Endodermal cell (in vitro differentiated cells): ENCODE measurements around the gene OTOP2. TPM values are rescaled to one million over a fixed set of nuclear protein-coding genes. Genes with fewer than 3 reads are reported as not detected.
A peak's percentile ranks its signal among the peaks of the same experiment; 100 is the strongest.

ENCODE experiments used
- DNase-seq: peaks from one replicate; pipeline ENCODE4 v3.0.0-alpha.2; 2017
- H3K27ac ChIP-seq: 2 replicates; pipeline ENCODE4 v1.5.1; 2013; ENCODE audit warnings: mild to moderate bottlenecking, low read depth, low read length, moderate library complexity
- H3K27me3 ChIP-seq: 2 replicates; pipeline ENCODE4 v1.6.1; 2013; ENCODE audit warnings: mild to moderate bottlenecking, low read length, moderate library complexity; ENCODE audit not compliant: insufficient read depth, control insufficient read depth, poor library complexity, severe bottlenecking
- H3K36me3 ChIP-seq: 2 replicates; pipeline ENCODE4 v1.7.0; 2013; ENCODE audit warnings: mild to moderate bottlenecking, low read length, moderate library complexity; ENCODE audit not compliant: control insufficient read depth, insufficient read depth
- H3K4me1 ChIP-seq: one replicate; pipeline ENCODE4 v1.7.0; 2013; ENCODE audit warnings: low read length; ENCODE audit not compliant: control insufficient read depth, insufficient read depth
- H3K4me3 ChIP-seq: 2 replicates; pipeline ENCODE4 v1.5.1; 2013; ENCODE audit warnings: mild to moderate bottlenecking, low read length, moderate library complexity
- H3K9ac ChIP-seq: 2 replicates; pipeline ENCODE4 v1.6.1; 2013; ENCODE audit warnings: mild to moderate bottlenecking, low read length, moderate library complexity; ENCODE audit not compliant: poor library complexity, severe bottlenecking; ENCODE audit errors: extremely low read depth
- H3K9me3 ChIP-seq: 2 replicates; pipeline ENCODE4 v1.6.1; 2013; ENCODE audit warnings: mild to moderate bottlenecking, low read length, moderate library complexity; ENCODE audit not compliant: control insufficient read depth
- H3K27ac Mint-ChIP-seq: 2 replicates; pipeline ENCODE4 v1.8.0; 2020; ENCODE audit warnings: mixed read lengths
- H3K27me3 Mint-ChIP-seq: 2 replicates; pipeline ENCODE4 v1.8.0; 2021; ENCODE audit warnings: mild to moderate bottlenecking, mixed read lengths; ENCODE audit not compliant: insufficient read depth
- H3K36me3 Mint-ChIP-seq: 2 replicates; pipeline ENCODE4 v1.8.0; 2020; ENCODE audit warnings: low read depth, mixed read lengths
- H3K4me1 Mint-ChIP-seq: 2 replicates; pipeline ENCODE4 v1.8.0; 2020; ENCODE audit warnings: mixed read lengths
- H3K4me3 Mint-ChIP-seq: 2 replicates; pipeline ENCODE4 v1.8.0; 2020; ENCODE audit warnings: mild to moderate bottlenecking, moderate library complexity, mixed read lengths
- H3K9me3 Mint-ChIP-seq: 2 replicates; pipeline ENCODE4 v1.8.0; 2020; ENCODE audit warnings: mild to moderate bottlenecking, mixed read lengths
- CTCF ChIP-seq: fragments of 200-600 bp; sonication (generic); conservative IDR thresholded peaks from 2 replicates; pipeline ENCODE4 v1.5.0; 2021; ENCODE audit warnings: antibody characterized with exemption, mild to moderate bottlenecking
- WGBS, 2 experiments: methylation state at CpG; one replicate each; pipeline versions ENCODE4 v1.1.5 to v1.1.7; 2013; ENCODE audit warnings: missing lambda C conversion rate in 2 of 2, mixed read lengths in 1 of 2; ENCODE audit not compliant: insufficient coverage in 1 of 2, insufficient read length in 1 of 2; 5-methylcytosine and 5-hydroxymethylcytosine counted together
- long read RNA-seq, 4 experiments: library from polyadenylated mRNA in 2 of 4; library from RNA in 1 of 4; library from capped mRNA in 1 of 4; stranded (forward) in 3 of 4; unstranded in 1 of 4; transcript quantifications; one replicate each; pipeline ENCODE4 v2.0.0, GENCODE V29; 2020 to 2021; ENCODE audit warnings: inconsistent platforms in 1 of 4
- polyA plus RNA-seq, 2 experiments: library from polyadenylated mRNA; stranded (reverse); fragments of 50-300 nt; gene quantifications; one replicate each; pipeline ENCODE4 v1.2.3, GENCODE V29; 2013
- total RNA-seq, 2 donors: library from RNA; stranded (reverse); fragmentation: NEBNext Ultra II Directional in 1 of 2; extraction: Animal tissue kit (Norgen Biotek cat#: 25700) in 1 of 2; gene quantifications; 2 replicates in 1 of 2; 3 replicates in 1 of 2; pipeline ENCODE4 v1.2.1, GENCODE V29; 2021

OTOP2 gene
- not detected for total RNA-seq
- polyA plus RNA-seq (2013, experiment 1 of 2) = not detected
- polyA plus RNA-seq (2013, experiment 2 of 2) = not detected
- long read RNA-seq, experiment 1 = 0 reads
- long read RNA-seq, experiment 2 = 0 reads
- long read RNA-seq, experiment 3 = 0 reads
- long read RNA-seq, experiment 4 = 0 reads

- no peak within 1 kb of the TSS for H3K9ac ChIP-seq
- peaks cover 78% of the 10 kb centered on the region for H3K27me3 ChIP-seq
- Mint-ChIP-seq H3K9me3 (no peaks in the 10 kb centered on the region), H3K27ac (no peak within 1 kb of the TSS), H3K4me3 (peak within 1 kb of the TSS; percentile 42), H3K27me3 (peaks cover 86% of the 10 kb centered on the region), H3K4me1 (peaks cover 2% of the 10 kb centered on the region), H3K36me3 (no peaks in the 10 kb centered on the region)
- H3K4me1 ChIP-seq = no peaks in the 10 kb centered on the region
- DNase-seq = peak; percentile 72
- no peak for TF ChIP-seq CTCF
- WGBS, 2 experiments = 5 to 8% methylated on average over 20 to 54 of the region's 54 CpGs
- no peak within 1 kb of the TSS for H3K27ac ChIP-seq
- H3K9me3 ChIP-seq = no peaks in the 10 kb centered on the region
- no peaks in the 10 kb centered on the region for H3K36me3 ChIP-seq
- H3K4me3 ChIP-seq = no peak within 1 kb of the TSS
Measured at GRCh38 chr17:74924250-74924948, at the start of gene OTOP2. TSS of gene OTOP2 (plus strand) at chr17:74924273. CDS start at chr17:74924633, 360 bp downstream.

GRCh38 chr17:74874615-74875037 lies 49.4 kb upstream of the OTOP2 start:
- Histone ChIP-seq H3K36me3 (peaks cover 3% of the 10 kb centered on the region), H3K27ac (no peak overlapping the region), H3K9me3 (no peaks in the 10 kb centered on the region), H3K27me3 (no peaks in the 10 kb centered on the region), H3K4me1 (no peaks in the 10 kb centered on the region), H3K9ac (no peak overlapping the region), H3K4me3 (no peak overlapping the region)
- Mint-ChIP-seq H3K36me3 (peaks cover 2% of the 10 kb centered on the region), H3K4me3 (no peak overlapping the region), H3K27ac (no peak overlapping the region), H3K27me3 (peaks cover 7% of the 10 kb centered on the region), H3K4me1 (peaks cover 16% of the 10 kb centered on the region), H3K9me3 (no peaks in the 10 kb centered on the region)
- 95 to 100% methylated on average over 1 to 5 of the region's 5 CpGs for WGBS, 2 experiments
- no peak for DNase-seq
- TF ChIP-seq CTCF = no peak

GRCh38 chr17:74875155-74875976 lies 48.7 kb upstream of the OTOP2 start:
- Histone ChIP-seq H3K27ac (no peak overlapping the region), H3K4me3 (no peak overlapping the region), H3K4me1 (no peaks in the 10 kb centered on the region), H3K9me3 (no peaks in the 10 kb centered on the region), H3K9ac (no peak overlapping the region), H3K27me3 (no peaks in the 10 kb centered on the region), H3K36me3 (no peaks in the 10 kb centered on the region)
- peaks cover 2% of the 10 kb centered on the region for H3K36me3 Mint-ChIP-seq
- H3K4me3 Mint-ChIP-seq = no peak overlapping the region
- no peaks in the 10 kb centered on the region for H3K9me3 Mint-ChIP-seq
- WGBS, 2 experiments = 90 to 91% methylated on average over 2 to 5 of the region's 5 CpGs
- peaks cover 16% of the 10 kb centered on the region for H3K4me1 Mint-ChIP-seq
- DNase-seq = no peak
- no peak for TF ChIP-seq CTCF
- H3K27me3 Mint-ChIP-seq = peaks cover 8% of the 10 kb centered on the region
- H3K27ac Mint-ChIP-seq = no peak overlapping the region
